ENCODE measurements around the gene CCDC184.

DNA sequence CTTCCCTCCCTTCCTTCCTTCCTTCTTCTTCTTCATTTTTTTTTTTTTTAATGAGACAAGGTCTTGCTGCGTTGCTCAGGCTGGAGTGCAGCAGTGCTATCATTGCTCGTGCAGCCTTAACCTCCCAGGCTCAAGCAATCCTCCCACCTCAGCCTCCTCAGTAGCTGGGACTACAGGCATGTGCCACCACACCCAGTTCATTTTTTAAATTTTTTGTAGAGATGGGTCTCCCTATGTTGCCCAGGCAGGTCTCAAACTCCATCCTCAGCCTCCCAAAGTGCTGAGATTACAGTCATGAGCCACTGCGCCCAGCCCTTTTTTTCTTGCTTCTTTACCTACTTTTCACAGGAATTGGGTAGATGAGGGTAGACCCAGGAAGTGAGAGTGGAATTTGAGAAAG lies 18.1 kb downstream of the CCDC184 start:
- TF ChIP-seq, protein P1, sequence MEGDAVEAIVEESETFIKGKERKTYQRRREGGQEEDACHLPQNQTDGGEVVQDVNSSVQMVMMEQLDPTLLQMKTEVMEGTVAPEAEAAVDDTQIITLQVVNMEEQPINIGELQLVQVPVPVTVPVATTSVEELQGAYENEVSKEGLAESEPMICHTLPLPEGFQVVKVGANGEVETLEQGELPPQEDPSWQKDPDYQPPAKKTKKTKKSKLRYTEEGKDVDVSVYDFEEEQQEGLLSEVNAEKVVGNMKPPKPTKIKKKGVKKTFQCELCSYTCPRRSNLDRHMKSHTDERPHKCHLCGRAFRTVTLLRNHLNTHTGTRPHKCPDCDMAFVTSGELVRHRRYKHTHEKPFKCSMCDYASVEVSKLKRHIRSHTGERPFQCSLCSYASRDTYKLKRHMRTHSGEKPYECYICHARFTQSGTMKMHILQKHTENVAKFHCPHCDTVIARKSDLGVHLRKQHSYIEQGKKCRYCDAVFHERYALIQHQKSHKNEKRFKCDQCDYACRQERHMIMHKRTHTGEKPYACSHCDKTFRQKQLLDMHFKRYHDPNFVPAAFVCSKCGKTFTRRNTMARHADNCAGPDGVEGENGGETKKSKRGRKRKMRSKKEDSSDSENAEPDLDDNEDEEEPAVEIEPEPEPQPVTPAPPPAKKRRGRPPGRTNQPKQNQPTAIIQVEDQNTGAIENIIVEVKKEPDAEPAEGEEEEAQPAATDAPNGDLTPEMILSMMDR (IDR thresholded peaks at IDR 0.05; ENCODE audit: low read depth, low read length) = no peak
- TF ChIP-seq, protein P2, sequence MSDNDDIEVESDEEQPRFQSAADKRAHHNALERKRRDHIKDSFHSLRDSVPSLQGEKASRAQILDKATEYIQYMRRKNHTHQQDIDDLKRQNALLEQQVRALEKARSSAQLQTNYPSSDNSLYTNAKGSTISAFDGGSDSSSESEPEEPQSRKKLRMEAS (IDR thresholded peaks at IDR 0.05; ENCODE audit: low read depth, low read length) = no peak
- TF ChIP-seq POLR2A (IDR thresholded peaks at IDR 0.05; ENCODE audit: extremely low read depth, insufficient read length) = no peak
